ENCODE measurements around the gene CCL2. TPM values are rescaled to one million over a fixed set of nuclear protein-coding genes. Genes with fewer than 3 reads are reported as not detected.

The CCL2 gene
- total RNA-seq, 1 experiment from 2014 or later = 1.4 TPM

GRCh38 chr17:34225046-34225445 is 30.0 kb upstream of the CCL2 start:
- no peak overlapping the region for H3K18ac ChIP-seq (ENCODE audit: insufficient read length, low read depth, low read length)

More at GRCh38 chr17:34225046-34225445, 30.0 kb upstream of the CCL2 start:
- no peak overlapping the region for H2AK5ac ChIP-seq (ENCODE audit: insufficient read length, low read length)
- H3K4me1 Mint-ChIP-seq = peaks cover 7 to 10% of the 10 kb centered on the region in 2 experiments
- H3K27ac Mint-ChIP-seq = no peak overlapping the region
- no peak overlapping the region for H3T11ph ChIP-seq (ENCODE audit: low read length)
- H2BK5ac ChIP-seq (ENCODE audit: insufficient read length, low read length) = no peak overlapping the region
- H3K14ac ChIP-seq (ENCODE audit: insufficient read depth, low read length) = no peak overlapping the region
- no peak for DNase-seq
- H3K9ac ChIP-seq (ENCODE audit: extremely low read depth, insufficient read length, low read length) = no peak overlapping the region
- H3K23me2 ChIP-seq (ENCODE audit: insufficient read length, low read depth, low read length, poor library complexity, severe bottlenecking) = no peaks in the 10 kb centered on the region
- peaks cover 2 to 9% (median 8%) of the 10 kb centered on the region in 3 experiments; a peak in 5 of 7 replicates for H3K36me3 Mint-ChIP-seq (ENCODE audit: insufficient read depth in 1 of 3, low read depth in 3 of 3)
- no peak overlapping the region for H3K56ac ChIP-seq (ENCODE audit: insufficient read length, low read depth, low read length)
- no peak overlapping the region for H2BK12ac ChIP-seq (ENCODE audit: insufficient read length, low read depth, low read length)
- WGBS (ENCODE audit: extremely low coverage, insufficient read length, low lambda C conversion rate) = no CpG with 5 or more reads among the region's 9 CpGs
- H3K4me2 ChIP-seq (ENCODE audit: insufficient read depth, insufficient read length, low read length) = no peak overlapping the region
- H3K79me1 ChIP-seq (ENCODE audit: insufficient read depth, low read depth, low read length, poor library complexity, severe bottlenecking) = no peaks in the 10 kb centered on the region
- no peaks in the 10 kb centered on the region for H4K20me1 ChIP-seq (ENCODE audit: control insufficient read depth, insufficient read depth, insufficient read length)
- no peaks in the 10 kb centered on the region; the same call in 1 of the 2 replicates for H3K4me1 ChIP-seq (ENCODE audit: insufficient read depth, low read length)
- no peak overlapping the region for H3K4ac ChIP-seq (ENCODE audit: low read depth, low read length)
- H2BK120ac ChIP-seq (ENCODE audit: low read depth, low read length, poor library complexity, severe bottlenecking) = no peak overlapping the region
- H3K27me3 Mint-ChIP-seq (ENCODE audit: low read depth) = peaks cover 4% of the 10 kb centered on the region
- H4K8ac ChIP-seq (replicated peaks; ENCODE audit: insufficient read length, low read depth, low read length) = no peak overlapping the region
- TF ChIP-seq, protein P1, sequence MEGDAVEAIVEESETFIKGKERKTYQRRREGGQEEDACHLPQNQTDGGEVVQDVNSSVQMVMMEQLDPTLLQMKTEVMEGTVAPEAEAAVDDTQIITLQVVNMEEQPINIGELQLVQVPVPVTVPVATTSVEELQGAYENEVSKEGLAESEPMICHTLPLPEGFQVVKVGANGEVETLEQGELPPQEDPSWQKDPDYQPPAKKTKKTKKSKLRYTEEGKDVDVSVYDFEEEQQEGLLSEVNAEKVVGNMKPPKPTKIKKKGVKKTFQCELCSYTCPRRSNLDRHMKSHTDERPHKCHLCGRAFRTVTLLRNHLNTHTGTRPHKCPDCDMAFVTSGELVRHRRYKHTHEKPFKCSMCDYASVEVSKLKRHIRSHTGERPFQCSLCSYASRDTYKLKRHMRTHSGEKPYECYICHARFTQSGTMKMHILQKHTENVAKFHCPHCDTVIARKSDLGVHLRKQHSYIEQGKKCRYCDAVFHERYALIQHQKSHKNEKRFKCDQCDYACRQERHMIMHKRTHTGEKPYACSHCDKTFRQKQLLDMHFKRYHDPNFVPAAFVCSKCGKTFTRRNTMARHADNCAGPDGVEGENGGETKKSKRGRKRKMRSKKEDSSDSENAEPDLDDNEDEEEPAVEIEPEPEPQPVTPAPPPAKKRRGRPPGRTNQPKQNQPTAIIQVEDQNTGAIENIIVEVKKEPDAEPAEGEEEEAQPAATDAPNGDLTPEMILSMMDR (conservative IDR thresholded peaks at IDR 0.05) = no peak
- H2BK15ac ChIP-seq (ENCODE audit: low read depth, low read length) = no peak overlapping the region
- peaks cover 11% of the 10 kb centered on the region in 2 experiments for H3K9me3 Mint-ChIP-seq
- no peaks in the 10 kb centered on the region for H3K27me3 ChIP-seq (ENCODE audit: insufficient read depth, low read length)
- H3K23ac ChIP-seq (ENCODE audit: insufficient read length, low read depth, low read length) = no peak overlapping the region
- no peak overlapping the region for H3K4me3 Mint-ChIP-seq
- H3K27ac ChIP-seq (ENCODE audit: insufficient read length, low read depth, low read length) = no peak overlapping the region
- no peak overlapping the region for H2BK20ac ChIP-seq (ENCODE audit: low read depth, low read length, poor library complexity, severe bottlenecking)
- no peak overlapping the region for H4K5ac ChIP-seq (ENCODE audit: insufficient read length, low read depth, low read length)
- H2AFZ ChIP-seq (ENCODE audit: low read length) = no peak overlapping the region
- H4K91ac ChIP-seq (ENCODE audit: insufficient read length, low read depth, low read length) = no peak overlapping the region
- no peaks in the 10 kb centered on the region for H3K9me3 ChIP-seq (ENCODE audit: control insufficient read depth, low read depth, low read length)
- no peaks in the 10 kb centered on the region for H3K79me2 ChIP-seq (ENCODE audit: insufficient read depth, low read length)
